ENCODE results near the gene TECR. TPM values are rescaled to one million over a fixed set of nuclear protein-coding genes. Genes with fewer than 3 reads are reported as not detected.

Gene TECR
- total RNA-seq, 2 experiments from 2014 or later, result 217 to 232 TPM

DNA sequence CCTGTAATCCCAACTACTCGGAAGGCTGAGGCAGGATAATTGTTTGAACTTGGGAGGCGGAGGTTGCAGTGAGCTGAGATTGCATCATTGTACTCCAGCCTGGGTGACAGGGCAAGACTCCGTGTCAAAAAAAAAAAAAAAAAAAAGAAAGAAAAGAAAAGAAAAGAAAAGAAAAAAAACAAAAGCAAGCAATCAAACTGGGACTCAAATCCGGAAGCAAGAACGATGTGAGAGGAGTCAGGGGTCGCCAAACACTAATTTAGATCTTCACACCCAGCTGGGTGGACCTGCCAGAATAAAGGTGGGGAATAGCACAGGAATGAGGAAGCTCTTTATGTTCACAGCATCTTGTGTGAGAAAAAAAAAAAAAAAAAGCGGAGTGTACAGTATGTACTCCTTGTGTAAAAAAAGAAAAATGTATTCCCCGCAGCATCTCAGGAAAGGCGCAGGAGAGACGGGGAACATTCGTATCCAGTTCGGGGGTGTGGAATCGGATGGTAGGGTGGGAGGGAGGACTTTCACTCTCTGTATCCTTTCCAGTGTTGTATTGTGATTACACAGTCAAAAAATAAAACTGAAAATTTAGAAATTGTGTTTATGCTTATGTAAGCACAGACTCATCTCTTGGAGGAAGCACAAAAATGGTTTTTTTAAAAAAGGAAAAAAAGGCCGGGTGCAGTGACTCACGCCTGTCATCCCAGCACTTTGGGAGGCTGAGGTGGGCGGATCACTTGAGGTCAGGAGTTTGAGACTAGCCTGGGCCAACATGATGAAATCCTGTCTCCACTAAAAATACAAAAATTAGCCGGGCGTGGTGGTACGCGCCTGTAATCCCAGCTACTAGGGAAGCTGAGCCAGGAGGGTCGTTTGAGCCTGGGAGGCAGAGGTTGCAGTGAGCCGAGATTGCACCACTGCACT, 18.8 kb upstream of the TECR start:
- Mint-ChIP-seq H3K27me3 (no peaks in the 10 kb centered on the region), H3K27ac (peak overlapping the region; percentile 58), H3K4me3 (peak overlapping the region; percentile 51), H3K9me3 (no peaks in the 10 kb centered on the region), H3K4me1 (ENCODE audit: low read depth) (peaks cover 80% of the 10 kb centered on the region), H3K36me3 (ENCODE audit: low read depth) (peaks cover 30% of the 10 kb centered on the region)
- no peaks in the 10 kb centered on the region for H3K9me3 ChIP-seq (ENCODE audit: control insufficient read depth in 1 of 2, insufficient read depth in 1 of 2, low read length in 2 of 2)
- no peaks in the 10 kb centered on the region for H3K27me3 ChIP-seq (ENCODE audit: control insufficient read depth in 1 of 2, insufficient read depth in 2 of 2, low read length in 2 of 2)
- H3K27ac ChIP-seq (ENCODE audit: low read depth in 1 of 2, low read length in 2 of 2), result no peak overlapping the region
- TF ChIP-seq, protein P1, sequence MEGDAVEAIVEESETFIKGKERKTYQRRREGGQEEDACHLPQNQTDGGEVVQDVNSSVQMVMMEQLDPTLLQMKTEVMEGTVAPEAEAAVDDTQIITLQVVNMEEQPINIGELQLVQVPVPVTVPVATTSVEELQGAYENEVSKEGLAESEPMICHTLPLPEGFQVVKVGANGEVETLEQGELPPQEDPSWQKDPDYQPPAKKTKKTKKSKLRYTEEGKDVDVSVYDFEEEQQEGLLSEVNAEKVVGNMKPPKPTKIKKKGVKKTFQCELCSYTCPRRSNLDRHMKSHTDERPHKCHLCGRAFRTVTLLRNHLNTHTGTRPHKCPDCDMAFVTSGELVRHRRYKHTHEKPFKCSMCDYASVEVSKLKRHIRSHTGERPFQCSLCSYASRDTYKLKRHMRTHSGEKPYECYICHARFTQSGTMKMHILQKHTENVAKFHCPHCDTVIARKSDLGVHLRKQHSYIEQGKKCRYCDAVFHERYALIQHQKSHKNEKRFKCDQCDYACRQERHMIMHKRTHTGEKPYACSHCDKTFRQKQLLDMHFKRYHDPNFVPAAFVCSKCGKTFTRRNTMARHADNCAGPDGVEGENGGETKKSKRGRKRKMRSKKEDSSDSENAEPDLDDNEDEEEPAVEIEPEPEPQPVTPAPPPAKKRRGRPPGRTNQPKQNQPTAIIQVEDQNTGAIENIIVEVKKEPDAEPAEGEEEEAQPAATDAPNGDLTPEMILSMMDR (IDR thresholded peaks at IDR 0.05), result no peak
- DNase-seq (peak in 1 of 14 experiments; percentile 49), ATAC-seq (ENCODE audit: poor library complexity) (no peak)
- intact Hi-C loops (cut with DNase I, micrococcal nuclease), result no loop called here
- ChIA-PET POLR2A (interaction anchor here (1.1 to 10.0 kb wide), 5 partner anchors 9 to 27 kb away, joined by 3 to 430 read pairs (median 5); partner anchors contain the start of genes DNAJB1 and GIPC1), CTCF (interaction anchor here (0.8 to 2.3 kb wide), 4 partner anchors 19 to 162 kb away, joined by 3 to 7 read pairs (median 4); partner anchors contain the start of gene TECR)
- H3K36me3 ChIP-seq (ENCODE audit: insufficient read depth, low read length), result peaks cover 18% of the 10 kb centered on the region
- peaks cover 54% of the 10 kb centered on the region for H3K4me1 ChIP-seq (ENCODE audit: insufficient read depth, low read length)
- no peak overlapping the region for H3K4me3 ChIP-seq (ENCODE audit: low read length)

- ATAC-seq (ENCODE audit: poor library complexity) (no peak), DNase-seq (no peak)
- TF ChIP-seq, protein P1 (IDR thresholded peaks at IDR 0.05), result no peak
- ChIA-PET CTCF (interaction anchor here (2.3 kb wide), 1 partner anchor 40 kb away, joined by 7 read pairs; no protein-coding TSS in a partner anchor), POLR2A (interaction anchor here (1.0 to 10.0 kb wide), 2 partner anchors 9 to 15 kb away, joined by 3 to 430 read pairs; partner anchors contain the start of genes DNAJB1 and GIPC1)
- Histone ChIP-seq H3K27ac (ENCODE audit: low read depth in 1 of 2, low read length in 2 of 2) (no peak overlapping the region), H3K4me1 (ENCODE audit: insufficient read depth, low read length) (peaks cover 54% of the 10 kb centered on the region), H3K4me3 (ENCODE audit: low read length) (no peak overlapping the region), H3K9me3 (ENCODE audit: control insufficient read depth in 1 of 2, insufficient read depth in 1 of 2, low read length in 2 of 2) (no peaks in the 10 kb centered on the region), H3K27me3 (ENCODE audit: control insufficient read depth in 1 of 2, insufficient read depth in 2 of 2, low read length in 2 of 2) (no peaks in the 10 kb centered on the region), H3K36me3 (ENCODE audit: insufficient read depth, low read length) (peaks cover 24% of the 10 kb centered on the region)
- Mint-ChIP-seq H3K4me3 (peak overlapping the region; percentile 45), H3K27ac (peak overlapping the region; percentile 58), H3K4me1 (ENCODE audit: low read depth) (peaks cover 80% of the 10 kb centered on the region), H3K36me3 (ENCODE audit: low read depth) (peaks cover 36% of the 10 kb centered on the region), H3K9me3 (no peaks in the 10 kb centered on the region), H3K27me3 (no peaks in the 10 kb centered on the region)
- intact Hi-C loops (cut with DNase I, micrococcal nuclease), result no loop called here
Measured at GRCh38 chr19:14511229-14511593, 18.2 kb upstream of the TECR start.

- CTCF ChIA-PET, result no interaction called here
- intact Hi-C loops (cut with DNase I, micrococcal nuclease), result no loop called here
- Histone ChIP-seq H3K4me1 (ENCODE audit: insufficient read depth, low read length) (peaks cover 52% of the 10 kb centered on the region), H3K27me3 (ENCODE audit: control insufficient read depth in 1 of 2, insufficient read depth in 2 of 2, low read length in 2 of 2) (no peaks in the 10 kb centered on the region), H3K9me3 (ENCODE audit: control insufficient read depth in 1 of 2, insufficient read depth in 1 of 2, low read length in 2 of 2) (no peaks in the 10 kb centered on the region), H3K36me3 (ENCODE audit: insufficient read depth, low read length) (peaks cover 31% of the 10 kb centered on the region), H3K27ac (ENCODE audit: low read depth in 1 of 2, low read length in 2 of 2) (no peak overlapping the region), H3K4me3 (ENCODE audit: low read length) (no peak overlapping the region)
- TF ChIP-seq, protein P1 (IDR thresholded peaks at IDR 0.05), result no peak
- POLR2A ChIA-PET, result interaction anchor here (0.7 to 10.0 kb wide), 3 partner anchors 7 to 862 kb away, joined by 3 to 430 read pairs (median 3); partner anchors contain the start of genes DNAJB1 and GIPC1
- no peak for DNase-seq
- H3K36me3 Mint-ChIP-seq (ENCODE audit: low read depth), result peaks cover 49% of the 10 kb centered on the region
- no peak for ATAC-seq (ENCODE audit: poor library complexity)
- peaks cover 75% of the 10 kb centered on the region for H3K4me1 Mint-ChIP-seq (ENCODE audit: low read depth)
- peak overlapping the region; percentile 92 for H3K27ac Mint-ChIP-seq
- H3K4me3 Mint-ChIP-seq, result peak overlapping the region; percentile 34
- H3K27me3 Mint-ChIP-seq, result no peaks in the 10 kb centered on the region
- H3K9me3 Mint-ChIP-seq, result no peaks in the 10 kb centered on the region
Measured at GRCh38 chr19:14512406-14512961, 16.9 kb upstream of the TECR start.

All from CD4-positive, alpha-beta T cell (primary cell).